Kidney tubule cell (primary cell): Measurements from ENCODE around the gene CD28.
"Not testable (repeated sequence)": the region's sequence is repeated elsewhere in the genome, so short reads cannot be mapped to it uniquely, and the experiment has no call there.

Experiments
- DNase-seq: peaks from one replicate; pipeline ENCODE4 v3.0.0-alpha.2; 2018; ENCODE audit warnings: low spot score

The CD28 gene

GRCh38 chr2:203748331-203749126 lies 42.1 kb downstream of the CD28 start:
- DNase-seq = no peak

GRCh38 chr2:203750346-203751068 lies 44.1 kb downstream of the CD28 start:
- DNase-seq = no peak

GRCh38 chr2:203751685-203752271 lies 45.3 kb downstream of the CD28 start:
- no peak for DNase-seq

- DNase-seq = no peak
Observed at GRCh38 chr2:203756161-203756560, 49.7 kb downstream of the CD28 start.

DNA sequence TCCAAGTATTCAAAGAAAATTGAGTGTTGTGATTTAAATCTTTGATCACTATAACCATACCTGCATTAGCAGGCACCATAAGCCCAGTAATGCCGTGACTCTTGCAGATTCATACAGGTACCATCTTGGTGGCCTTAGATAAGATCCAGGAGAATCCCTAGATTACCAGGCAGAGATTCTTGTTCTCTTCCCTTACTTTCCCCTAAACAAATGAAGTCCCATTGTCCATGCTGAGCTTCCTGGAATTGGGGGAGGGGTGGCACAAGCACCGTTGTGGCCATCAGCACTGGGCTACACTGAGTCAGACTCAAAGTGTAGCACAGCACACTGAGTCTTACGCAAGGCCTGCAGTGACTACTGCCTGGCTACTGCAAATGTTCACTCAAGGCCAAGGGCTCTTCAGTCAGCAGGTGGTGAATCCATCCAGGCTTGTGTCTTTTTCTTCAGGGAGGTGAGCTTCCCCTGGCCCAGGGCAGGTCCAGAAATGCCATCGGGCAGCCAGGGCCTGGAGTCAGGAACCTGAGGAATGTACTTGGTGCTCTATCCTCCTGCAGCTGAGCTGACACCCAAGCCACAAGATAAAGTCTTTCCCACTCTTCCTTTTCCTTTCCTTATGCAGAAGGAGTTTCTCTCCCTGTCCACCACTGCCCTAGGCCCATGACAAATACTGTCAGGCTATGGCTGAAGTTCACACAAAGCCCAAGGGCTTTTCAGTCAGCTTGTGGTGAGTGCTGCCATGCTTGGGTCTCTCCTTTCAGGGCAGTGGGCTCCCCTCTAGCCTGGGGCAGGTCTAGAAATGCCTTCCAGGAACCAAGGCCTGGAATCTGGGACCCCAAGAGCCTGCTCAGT lies 52.6 kb downstream of the CD28 start:
- peak; percentile 93 for DNase-seq

DNA sequence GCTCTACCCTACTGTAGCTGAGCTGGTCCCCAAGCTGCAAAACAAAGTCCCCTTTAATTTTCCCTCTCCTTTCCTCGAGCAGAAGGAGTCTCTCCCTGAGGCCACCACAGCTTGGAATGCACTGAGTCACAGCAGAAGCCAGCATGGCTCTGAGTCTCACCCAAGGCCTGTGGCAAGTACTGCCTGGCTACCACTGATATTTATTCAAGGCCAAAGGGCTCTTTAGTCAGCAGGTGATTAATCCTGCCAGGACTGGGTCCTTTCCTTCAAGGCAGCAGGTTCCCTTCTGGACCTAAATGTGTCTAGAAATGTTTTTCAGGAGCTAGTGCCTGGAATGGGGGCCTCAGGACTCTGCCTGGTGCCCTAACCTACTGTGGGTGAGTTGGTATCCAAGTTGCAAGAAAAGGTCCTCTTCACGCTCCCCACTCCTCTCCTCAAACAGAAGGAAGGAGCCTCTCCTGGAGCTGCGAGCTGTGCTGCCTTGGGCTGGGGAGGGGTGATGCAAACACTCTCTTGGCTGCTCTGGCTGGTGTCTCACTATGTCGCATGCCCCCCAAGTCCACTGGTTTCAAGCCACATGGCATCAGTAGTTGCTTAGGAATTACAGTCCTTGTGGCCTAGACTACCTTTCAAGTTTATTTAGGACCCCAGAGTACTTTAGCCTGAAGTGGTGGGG lies 53.4 kb downstream of the CD28 start:
- DNase-seq = peak; percentile 98

GRCh38 chr2:203761121-203761520 lies 54.7 kb downstream of the CD28 start:
- no peak for DNase-seq

GRCh38 chr2:203763241-203763937 lies 57.0 kb downstream of the CD28 start:
- no peak for DNase-seq

- no peak for DNase-seq
Observed at GRCh38 chr2:203763938-203764664, 57.7 kb downstream of the CD28 start.

GRCh38 chr2:203772456-203773165 lies 66.2 kb downstream of the CD28 start:
- no peak for DNase-seq

GRCh38 chr2:203774760-203775159 lies 68.3 kb downstream of the CD28 start:
- DNase-seq = peak; percentile 43

- no peak for DNase-seq
Observed at GRCh38 chr2:203775684-203776083, 69.2 kb downstream of the CD28 start.

- DNase-seq = no peak
Observed at GRCh38 chr2:203777030-203777429, 70.6 kb downstream of the CD28 start.

- DNase-seq = not testable (repeated sequence)
Observed at GRCh38 chr2:203779477-203780073, 73.1 kb downstream of the CD28 start.

- no peak for DNase-seq
Observed at GRCh38 chr2:203780231-203780630, 73.8 kb downstream of the CD28 start.

- no peak for DNase-seq
Observed at GRCh38 chr2:203781151-203781550, 74.7 kb downstream of the CD28 start.

DNA sequence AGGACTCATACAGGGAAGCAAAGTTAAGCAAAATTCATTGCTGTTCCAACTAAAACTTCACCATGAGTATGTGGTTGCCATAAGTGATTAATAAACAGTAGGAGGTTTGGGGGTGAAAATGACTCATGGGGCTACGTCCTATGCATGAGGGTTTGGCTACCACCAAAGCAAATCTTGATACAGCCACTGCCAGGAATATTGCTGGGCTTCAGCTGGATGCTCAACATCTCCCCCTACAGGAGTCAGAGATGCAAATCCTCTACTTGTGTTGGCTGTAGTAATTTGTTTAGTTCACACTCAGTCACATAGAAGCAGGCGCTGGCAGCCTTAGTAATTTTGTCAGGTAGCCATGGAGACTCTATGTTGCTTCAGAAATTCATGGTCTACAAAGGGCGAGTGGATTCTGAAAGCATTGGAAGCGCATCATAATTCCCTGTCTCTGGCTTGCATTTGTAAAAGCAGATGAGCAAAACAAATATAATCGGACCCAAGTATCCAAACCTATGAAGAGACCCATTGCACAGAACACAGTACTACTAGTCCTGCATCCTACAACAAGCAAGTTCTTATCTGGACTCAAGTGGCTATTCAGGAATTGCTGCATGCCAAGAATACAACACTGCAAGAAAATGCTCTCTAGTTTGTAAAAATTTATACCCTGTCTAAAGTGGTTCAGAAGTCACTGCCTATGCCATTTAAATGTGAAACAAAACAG lies 76.0 kb downstream of the CD28 start:
- DNase-seq = peak; percentile 95

- DNase-seq = peak; percentile 17
Observed at GRCh38 chr2:203783496-203784203, 77.2 kb downstream of the CD28 start.
